HG02870 (cell line): ENCODE results near the gene PTPRR.

Experiments
- ATAC-seq: cut with Tn5 transposase; IDR thresholded peaks from one replicate; pipeline ENCODE4 v1.9.1; 2021; ENCODE audit warnings: mild to moderate bottlenecking, moderate library complexity; ENCODE audit not compliant: unreplicated experiment

Gene PTPRR

DNA sequence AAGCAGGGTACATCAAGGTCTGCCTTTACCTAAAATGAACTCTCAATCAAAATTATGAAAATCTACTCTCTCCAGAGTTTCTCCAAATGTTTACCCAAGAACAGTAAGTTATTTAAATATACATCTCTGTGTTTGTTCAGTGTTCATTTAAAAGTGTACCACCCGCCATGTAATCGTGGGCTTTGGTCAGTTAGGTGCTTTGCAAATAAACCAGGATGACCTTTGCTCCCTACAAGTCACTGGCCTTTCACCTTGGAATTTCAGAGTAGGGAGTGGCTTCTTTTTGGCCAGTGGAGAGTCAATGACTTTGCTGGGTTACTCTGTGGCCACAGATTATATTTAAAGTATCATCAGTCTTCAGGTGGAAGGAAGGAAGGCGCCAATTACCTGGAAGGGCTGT, 208.7 kb downstream of the PTPRR start:
- ATAC-seq: no peak

DNA sequence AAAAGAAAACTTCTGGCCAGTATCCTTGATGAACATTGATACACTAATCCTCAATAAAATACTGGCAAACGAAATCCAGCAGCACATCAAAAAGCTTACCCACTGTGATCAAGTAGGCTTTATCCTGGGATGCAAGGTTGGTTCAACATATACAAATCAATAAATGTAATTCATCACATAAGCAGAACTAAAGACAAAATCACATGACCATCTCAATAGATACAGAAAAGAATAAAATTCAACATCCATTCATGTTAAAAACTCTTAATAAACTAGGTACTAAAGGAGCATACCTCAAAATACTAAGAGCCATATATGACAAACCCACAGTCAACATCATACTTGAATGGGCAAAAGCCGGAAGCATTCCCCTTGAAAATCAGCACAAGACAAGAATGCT, 211.5 kb downstream of the PTPRR start:
- no peak for ATAC-seq

DNA sequence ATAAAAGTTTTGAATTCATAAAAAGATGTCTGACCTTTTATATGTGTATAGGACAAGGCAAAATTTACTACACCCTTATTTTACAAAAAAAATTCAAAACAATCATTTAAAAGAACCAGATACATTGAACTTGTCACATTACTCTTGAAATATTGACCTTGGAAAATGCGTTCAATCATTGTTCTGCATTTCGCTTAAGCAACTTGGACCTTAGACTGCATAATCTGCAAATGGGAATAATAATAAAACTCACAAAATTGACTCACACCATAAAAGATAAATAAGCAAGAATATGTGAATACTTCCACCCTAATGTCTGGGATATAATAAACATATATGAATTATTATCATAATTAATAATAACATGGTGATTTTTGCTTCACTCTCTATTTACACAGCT, 213.9 kb downstream of the PTPRR start:
- ATAC-seq: no peak

DNA sequence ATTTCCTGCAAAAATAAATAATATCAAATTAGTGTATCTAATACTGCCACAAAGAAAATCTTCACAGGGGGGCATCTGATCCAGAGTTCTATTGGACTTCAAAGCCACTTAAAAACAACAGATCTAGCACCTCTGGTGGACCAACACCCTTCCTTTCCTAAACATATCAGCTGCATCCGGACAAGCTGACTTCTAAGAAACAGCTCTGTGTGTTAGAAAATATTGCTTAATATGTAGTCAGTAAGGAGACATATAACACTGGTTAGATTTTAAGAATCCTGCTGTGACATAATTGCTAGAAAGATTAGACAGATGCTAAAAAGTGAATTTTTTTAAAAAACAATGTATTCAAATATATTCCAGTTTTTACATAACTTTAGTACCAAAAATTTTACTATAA, 222.2 kb downstream of the PTPRR start:
- ATAC-seq: no peak

DNA sequence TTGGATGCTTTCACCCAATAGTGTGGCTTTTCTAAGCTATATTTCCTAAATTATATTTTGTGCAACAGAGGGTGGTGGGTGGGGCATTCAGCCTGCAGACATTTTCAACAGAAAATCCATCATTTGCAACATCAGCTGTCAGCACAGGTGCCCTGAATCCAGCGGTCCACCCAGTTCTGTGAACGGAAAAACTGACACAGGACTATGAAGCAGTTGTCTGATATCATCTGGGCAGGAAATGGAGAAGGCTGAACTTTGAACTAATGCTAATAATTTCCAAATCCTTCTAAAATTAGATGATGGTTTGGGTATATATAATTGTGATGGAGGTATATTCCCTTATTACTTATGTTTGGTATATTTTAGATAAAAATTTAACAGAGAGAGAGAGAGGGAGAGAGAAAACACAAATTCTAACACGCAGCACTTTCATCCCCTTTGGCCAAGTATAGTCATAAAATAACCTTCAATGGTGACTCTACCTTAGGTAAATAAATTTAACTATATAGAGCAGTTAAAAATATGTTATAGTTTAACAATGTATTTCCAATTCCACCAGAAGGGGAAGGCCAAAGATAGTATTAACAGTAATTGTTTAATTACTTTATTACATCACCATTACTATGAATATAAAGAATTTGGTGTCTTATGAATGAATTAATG, 225.0 kb downstream of the PTPRR start:
- ATAC-seq: no peak

DNA sequence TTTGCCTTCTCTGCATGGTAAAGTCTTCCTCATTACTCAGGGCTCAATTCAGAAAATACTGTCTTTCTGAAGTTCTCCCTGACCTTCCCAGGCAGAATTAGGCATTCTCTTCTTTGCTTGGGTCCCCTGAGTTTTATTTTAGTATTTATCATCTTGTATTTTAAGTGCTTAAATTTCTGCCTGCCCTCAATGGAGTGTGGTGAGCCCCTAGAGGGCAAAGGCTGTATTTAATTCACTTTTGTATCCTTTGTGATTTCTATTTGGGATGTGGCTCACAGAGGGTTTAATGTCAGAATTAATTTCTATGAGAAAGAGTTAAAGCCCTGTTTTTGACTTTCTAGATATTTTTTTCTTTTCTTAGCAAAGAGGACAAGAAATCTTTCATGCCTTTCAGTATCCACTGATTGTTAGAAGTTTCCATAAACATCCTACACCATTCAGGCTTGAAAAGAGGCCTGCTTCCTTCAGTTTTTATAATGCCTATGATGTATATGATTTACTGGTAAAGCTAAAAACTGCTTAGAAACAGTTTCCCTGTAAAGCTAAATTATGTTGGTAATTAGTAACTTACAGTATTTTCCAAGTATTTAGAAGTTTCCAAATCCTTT, 227.8 kb downstream of the PTPRR start:
- no peak for ATAC-seq

DNA sequence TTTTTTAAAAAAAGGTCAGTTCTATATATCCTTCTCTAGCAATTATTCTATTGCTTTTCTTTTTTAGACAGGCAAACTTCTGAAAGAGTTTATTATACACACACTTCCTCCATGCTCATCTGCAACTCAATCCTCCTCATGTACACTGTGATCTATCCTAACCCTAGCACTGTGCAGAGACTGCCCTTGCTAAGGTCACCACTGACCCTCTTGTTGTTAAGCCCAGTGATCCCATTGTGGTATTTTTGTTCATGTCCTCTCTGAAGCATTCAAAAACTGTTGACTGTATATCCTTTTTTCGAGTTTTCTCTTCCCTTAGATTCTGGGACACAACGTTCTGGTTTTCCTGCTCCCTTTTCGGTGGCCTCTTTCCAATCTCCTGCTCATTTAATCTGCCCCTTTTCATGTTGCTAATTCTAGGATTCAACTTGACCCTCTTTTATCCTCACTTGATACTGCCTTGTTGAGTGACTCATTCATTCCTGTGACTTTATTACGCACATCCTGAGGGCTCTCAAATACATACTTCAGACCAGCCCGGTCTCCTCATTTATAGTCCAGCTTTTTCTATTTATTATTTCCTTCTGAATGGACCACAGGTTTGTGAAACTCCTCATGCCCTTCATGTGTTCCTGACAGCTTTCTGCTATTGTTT, 229.4 kb downstream of the PTPRR start:
- ATAC-seq: no peak

DNA sequence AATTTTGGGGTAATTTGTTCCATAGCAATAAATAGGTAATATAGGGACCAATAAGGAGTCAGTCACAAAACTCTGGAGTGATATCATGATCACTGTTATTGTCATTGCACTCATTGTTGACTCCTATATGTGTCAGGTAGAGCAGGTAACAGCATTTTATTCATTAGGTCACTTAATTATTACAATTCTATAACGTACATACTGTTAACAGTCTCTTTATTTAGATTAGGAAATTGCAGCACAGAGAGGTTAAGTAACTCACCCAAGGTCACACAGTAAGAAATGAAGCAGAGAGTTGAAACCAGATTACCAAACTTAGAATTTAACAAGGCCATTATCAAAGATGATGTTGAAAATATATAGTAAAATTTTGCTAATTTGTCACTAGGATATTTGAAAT, 233.6 kb downstream of the PTPRR start:
- ATAC-seq: no peak

DNA sequence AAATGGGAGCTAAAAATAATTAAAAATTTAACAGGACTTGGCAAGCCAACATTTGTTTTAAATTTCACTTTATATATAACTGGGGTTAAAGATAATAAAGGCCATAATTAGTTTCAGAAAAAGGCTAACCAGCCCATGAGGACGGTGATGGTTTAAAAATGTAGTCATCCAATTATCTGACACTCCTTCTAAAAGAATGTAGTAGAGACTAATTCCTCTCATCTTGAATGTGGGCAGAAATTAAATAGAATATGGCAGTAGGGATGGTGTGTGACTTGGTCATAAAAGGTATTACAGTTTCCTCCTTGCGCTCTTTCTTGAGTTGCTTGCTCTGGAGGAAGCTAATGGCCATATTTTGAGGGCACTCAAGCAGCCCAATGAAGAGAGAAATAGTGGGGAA, 234.2 kb downstream of the PTPRR start:
- no peak for ATAC-seq

DNA sequence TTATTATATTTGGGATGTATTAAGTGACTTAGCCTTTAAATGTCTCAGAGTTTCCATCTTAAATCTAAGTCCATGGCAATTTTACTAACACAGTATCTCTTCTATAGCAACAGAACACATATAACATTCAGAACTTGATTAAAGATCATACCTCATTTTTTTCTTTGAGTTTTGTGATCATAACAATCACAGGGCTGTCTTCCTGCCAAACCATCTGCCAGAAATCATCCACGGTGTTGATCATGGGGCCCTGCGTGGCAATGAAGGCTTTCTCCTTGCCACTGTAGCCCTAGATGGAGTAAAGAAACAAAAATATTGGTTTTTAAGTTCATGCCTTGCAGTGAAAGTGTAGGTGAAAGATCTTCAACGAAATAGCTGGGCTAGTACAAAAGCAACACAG, 236.6 kb downstream of the PTPRR start:
- ATAC-seq: no peak

DNA sequence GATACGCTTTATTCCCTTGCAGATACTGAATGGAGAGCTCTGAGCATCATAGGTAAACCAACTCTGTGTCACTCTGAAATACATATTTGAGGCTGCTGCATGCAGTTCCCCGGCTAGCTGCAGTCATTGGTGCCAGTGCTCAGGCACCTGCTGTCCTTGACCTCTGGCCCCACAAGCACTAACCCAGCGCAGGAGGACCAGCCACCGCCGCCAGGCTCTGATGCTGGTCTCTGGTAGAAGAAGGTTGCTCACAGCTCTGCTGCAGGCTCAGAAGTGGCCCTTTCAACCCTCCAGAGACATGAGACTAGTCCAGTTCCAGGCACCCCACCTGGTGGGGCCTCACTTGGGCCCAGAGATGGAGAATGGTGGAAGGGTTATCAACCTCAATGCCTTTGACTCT, 248.8 kb downstream of the PTPRR start:
- no peak for ATAC-seq

DNA sequence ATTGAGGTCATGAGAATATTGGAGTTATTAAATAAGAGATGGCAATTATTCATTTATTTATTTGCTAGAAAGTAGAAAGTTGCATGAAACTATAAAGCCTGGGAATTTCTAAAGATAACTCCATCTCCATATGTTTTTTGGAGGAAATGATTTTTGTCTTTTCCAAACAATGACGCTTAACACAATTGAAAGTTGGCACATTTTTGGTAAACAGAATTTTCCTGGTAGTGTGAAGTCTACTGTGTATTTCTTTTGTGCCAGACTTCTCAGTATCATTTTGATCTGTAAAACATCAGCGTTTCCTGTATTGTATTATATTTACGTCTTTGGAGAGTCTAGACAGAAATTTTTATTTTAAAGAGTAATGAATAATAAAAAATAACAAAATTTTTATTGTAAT, 249.6 kb downstream of the PTPRR start:
- no peak for ATAC-seq

DNA sequence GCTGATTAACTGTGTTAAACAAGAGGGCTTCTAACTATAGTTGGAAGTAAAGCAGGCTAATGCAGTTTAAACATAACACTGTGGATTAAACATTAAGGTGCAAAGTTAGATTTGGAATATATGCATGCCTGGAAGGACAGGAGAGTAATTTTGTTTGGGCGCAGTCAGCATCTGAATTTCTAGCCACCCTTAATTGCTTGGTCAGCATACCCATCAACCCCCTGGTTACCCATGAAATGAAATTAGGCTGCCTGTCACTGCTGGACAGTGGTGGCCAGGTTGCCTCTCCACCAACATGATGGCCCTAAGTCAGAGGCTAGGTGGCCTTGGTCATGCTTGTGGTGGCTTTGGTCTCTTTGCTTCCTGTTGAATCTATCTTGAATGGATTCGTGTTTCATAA, 253.3 kb downstream of the PTPRR start:
- ATAC-seq: no peak

DNA sequence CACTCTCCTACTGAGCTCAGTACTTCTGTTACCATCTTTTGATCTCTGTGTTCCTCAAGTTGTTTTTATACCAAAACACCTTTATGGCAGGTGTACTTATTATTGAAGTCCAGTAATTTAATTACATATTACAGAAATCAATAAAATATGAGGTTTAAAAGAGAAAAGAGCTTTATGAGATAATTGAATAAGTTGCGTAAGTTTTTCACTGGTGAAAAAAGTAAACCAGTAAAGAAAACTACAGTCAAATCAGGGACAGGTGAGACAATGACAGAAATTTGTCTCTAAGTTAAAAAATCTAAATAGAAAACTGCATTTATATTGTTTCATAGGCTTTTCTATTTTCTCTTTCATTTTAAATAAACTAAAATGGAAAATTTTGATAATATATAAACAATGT, 254.2 kb downstream of the PTPRR start:
- ATAC-seq: no peak

DNA sequence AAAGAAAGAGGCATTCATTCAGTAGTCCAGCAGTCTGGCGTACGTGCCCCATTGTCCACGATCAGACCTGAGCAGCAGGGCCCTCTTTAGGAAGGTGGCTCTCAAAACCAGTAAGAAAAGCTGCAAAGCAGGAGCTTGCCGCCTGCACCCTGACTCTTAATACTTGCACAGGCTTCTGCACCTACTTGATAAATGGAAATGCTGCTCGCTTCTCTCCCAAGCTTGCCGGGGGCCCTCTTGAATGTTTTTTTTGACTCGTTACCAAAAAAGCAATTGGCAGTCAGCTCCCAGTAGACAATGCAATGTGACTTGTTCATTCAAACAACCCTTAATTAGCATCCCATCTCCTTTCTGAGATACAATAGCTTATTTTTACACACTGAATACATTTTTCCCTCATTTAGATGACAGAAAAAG, 256.1 kb downstream of the PTPRR start:
- no peak for ATAC-seq

DNA sequence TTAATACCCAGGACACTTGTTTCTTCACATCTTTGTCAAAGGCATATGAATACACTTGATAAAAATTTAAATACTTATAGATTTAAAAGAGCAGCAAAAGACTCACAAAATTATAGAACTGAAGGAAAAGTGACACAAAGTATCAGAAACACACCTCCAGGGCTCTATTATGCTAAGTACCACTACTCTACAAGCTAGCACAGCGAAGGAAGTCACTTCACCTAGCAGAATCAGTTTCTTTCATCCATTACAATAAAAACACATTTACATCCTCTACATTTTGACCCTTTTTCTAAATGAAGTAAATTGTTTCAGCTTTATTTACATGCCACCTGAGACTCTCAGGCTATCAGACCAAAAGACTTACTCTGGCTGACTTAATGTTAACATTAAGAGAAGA, 256.7 kb downstream of the PTPRR start:
- ATAC-seq: no peak

DNA sequence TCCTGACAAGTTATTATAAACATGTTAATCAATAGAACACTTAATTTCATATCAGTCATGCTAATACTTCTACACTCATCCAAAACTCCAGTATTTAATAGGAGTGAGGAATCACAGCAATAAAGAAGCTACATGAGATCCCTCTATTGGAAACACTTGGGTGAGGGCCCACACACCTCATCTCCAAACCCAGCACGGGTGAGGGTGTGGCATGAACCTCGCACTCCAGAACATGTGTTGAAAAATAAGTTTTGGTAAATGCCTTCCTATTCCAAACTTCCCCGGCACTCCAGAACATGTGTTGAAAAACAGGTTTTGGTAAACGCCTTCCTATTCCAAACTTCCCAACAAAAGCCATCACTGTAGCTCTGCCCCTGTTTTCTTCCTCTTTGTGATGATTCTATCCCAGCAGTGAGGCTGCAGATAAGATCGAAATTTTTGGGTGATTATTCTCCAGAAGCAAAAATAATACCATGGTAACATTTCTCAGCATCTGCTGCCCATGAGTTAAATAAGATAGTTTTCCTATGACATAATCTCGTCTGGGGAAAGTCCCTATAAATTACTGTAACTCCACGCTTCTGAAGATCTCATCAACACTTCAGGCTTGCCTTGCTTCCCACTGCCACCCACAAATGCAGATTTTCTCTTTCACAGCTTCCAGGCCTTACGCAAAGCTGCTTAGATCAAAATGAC, 258.9 kb downstream of the PTPRR start:
- ATAC-seq: no peak

DNA sequence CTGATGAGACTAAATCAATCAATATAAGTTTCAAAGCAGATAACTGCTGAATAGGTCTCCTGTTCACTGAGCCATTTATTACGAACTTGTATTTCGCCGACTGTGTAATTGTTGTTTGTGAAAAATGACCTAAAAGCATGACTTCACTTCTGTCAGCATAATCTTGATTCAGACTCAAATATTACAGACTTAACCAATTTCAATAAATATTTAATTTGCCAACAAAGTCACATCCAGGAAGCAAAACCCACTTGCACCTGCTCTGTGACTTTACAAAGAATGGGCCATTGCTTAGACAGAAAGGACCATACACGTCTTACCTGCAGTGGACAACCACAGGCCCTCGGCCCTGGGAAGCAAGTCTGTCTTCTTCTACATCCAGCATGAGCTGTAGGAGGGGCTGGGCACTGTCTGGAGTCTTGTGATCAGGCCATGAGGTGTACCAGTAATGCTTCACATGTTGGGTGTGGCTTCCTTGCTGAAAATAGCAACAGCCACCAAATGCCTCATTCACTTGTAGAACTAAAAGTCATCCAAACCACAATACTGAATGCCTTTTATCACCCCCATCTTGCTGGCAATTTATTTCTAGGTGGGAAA, 259.8 kb downstream of the PTPRR start:
- ATAC-seq: no peak

DNA sequence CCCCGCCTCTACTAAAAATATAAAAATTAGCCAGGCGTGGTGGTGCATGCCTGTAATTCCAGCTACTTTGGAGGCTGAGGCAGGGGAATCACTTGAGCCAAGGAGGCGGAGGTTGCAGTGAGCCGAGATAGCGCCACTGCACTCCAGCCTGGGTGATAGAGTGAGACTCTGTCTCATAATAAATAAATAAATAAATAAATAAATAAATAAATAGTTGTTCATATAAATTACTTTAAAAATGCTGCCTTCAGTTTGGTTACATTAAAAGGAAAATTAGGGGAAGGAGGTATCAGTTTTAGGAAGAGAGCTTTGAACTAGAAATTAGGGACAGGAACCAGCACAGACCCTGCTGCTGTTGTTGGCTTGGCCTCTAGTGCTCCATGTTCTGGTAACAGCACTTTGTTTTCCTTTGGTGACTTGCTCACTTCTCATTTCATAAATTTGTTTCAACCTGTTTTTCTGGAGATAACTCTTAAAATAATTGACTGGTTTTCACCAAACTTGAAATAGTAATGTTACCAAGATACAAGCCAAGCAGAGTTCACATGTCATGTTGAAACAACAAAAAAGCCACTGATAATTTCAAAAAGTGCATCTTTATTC, 260.4 kb downstream of the PTPRR start:
- no peak for ATAC-seq

DNA sequence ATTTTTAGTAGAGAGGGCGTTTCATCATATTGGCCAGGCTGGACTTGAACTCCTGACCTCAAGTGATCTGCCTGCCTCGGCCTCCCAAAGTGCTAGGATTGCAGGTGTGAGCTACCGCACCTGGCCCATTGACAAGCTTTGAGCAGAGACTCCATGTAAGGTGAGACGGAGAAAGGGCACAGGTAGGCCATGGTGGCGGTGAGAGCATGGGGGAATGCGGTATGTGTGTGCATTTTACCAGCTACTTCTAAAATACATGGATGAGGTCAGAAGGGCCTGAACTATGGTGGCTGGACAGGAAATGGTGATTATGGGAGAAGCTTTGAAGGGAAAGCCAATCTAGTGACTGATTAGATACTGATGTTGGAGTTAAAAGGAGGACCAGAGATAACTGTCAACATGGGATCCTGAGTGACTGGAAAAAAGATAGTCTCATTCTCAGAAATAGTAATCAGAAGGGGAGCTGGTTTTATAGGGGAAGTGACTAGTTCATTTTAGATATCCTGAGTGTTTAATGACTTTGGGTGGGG, 261.4 kb downstream of the PTPRR start:
- ATAC-seq: no peak
